ENCODE results near the gene CCDC106. TPM values are rescaled to one million over a fixed set of nuclear protein-coding genes. Genes with fewer than 3 reads are reported as not detected.

CCDC106 gene
- total and polyA plus RNA-seq, 2 of the 4 experiments (the other 2 are of a cell fraction): 2.3 to 13.6 TPM

DNA sequence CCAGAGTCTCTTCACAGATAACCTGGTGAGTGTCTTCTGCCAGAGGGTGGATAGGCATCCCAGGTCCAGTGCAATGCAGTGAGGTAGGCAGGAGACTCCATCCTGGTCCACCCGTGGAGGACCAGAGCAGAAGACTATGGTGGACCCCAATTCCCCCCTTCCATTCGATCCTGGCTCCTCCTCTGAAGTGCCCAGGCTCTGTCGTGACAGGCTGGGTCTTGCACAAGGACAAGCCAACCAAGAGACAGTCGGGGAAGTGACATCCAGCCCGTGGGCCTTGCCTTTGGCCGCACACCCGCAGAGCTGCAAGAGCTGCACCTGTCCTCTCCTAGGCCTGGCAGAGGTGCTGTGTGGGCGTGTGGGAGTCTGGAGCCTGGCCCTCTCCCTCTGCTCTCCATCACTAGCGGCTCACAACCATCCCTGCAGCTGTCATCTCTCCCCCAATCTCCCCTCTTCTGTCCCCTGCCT is 26.8 kb upstream of the CCDC106 start:
- Histone ChIP-seq H4K91ac (ENCODE audit: insufficient read depth, low read depth, low read length) (no peak overlapping the region), H2BK20ac (ENCODE audit: low read depth, low read length) (no peak overlapping the region), H2BK5ac (ENCODE audit: low read depth, low read length, poor library complexity, severe bottlenecking) (no peak overlapping the region), H2AK9ac (replicated peaks; ENCODE audit: low read depth, low read length, poor library complexity) (no peak overlapping the region), H2AFZ (replicated peaks; ENCODE audit: low read length, poor library complexity) (no peak overlapping the region), H3K9ac (ENCODE audit: low read depth, low read length) (no peak overlapping the region), H3K36me3 (ENCODE audit: control insufficient read depth, insufficient read depth, low read length) (peaks cover 26% of the 10 kb centered on the region), H3K9me3 (ENCODE audit: control insufficient read depth, insufficient read depth, low read length) (no peaks in the 10 kb centered on the region), H3K56ac (ENCODE audit: extremely low read depth, insufficient read depth, low read length) (no peak overlapping the region), H2AK5ac (ENCODE audit: low read depth, low read length) (no peak overlapping the region), H4K20me1 (ENCODE audit: insufficient read depth, low read length) (peaks cover 15% of the 10 kb centered on the region; the same call in 1 of the 2 replicates), H2BK15ac (ENCODE audit: low read depth, low read length) (no peak overlapping the region), H2BK120ac (ENCODE audit: low read depth, low read length) (no peak overlapping the region), H3K4me3 (ENCODE audit: insufficient read depth, low read depth, low read length) (no peak overlapping the region), H3K79me1 (ENCODE audit: low read depth in 1 of 2, low read length in 2 of 2) (peaks cover 15 to 48% of the 10 kb centered on the region in 2 experiments), H3K9me1 (ENCODE audit: insufficient read depth, low read length) (peaks cover 15% of the 10 kb centered on the region; the same call in 1 of the 2 replicates), H3K4me1 (ENCODE audit: control insufficient read depth, insufficient read depth, low read length) (peaks cover 13% of the 10 kb centered on the region), H3K27ac (ENCODE audit: insufficient read depth, low read length) (no peak overlapping the region), H3K23ac (ENCODE audit: low read depth, low read length) (no peak overlapping the region), H4K5ac (ENCODE audit: low read depth, low read length) (no peak overlapping the region), H3K4ac (ENCODE audit: low read depth, low read length) (no peak overlapping the region), H3K18ac (ENCODE audit: low read depth, low read length) (no peak overlapping the region), H3K4me2 (ENCODE audit: low read depth, low read length) (no peak overlapping the region), H4K8ac (ENCODE audit: low read depth in 2 of 2, low read length in 2 of 2) (no peak overlapping the region), H3K27me3 (ENCODE audit: control insufficient read depth, insufficient read depth, low read length) (no peaks in the 10 kb centered on the region), H3K14ac (replicated peaks; ENCODE audit: low read depth, low read length) (no peak overlapping the region)
- ChIA-PET CTCF (no interaction called here), POLR2A (ENCODE audit: unreplicated experiment) (no interaction called here)
- dilution Hi-C loops (cut with HindIII; ENCODE audit: low sequenced_read_pairs, unreplicated experiment): no loop called here
- no peak for TF ChIP-seq FOS (IDR thresholded peaks at IDR 0.05; ENCODE audit: low read depth, low read length)
- TF ChIP-seq, protein P1, sequence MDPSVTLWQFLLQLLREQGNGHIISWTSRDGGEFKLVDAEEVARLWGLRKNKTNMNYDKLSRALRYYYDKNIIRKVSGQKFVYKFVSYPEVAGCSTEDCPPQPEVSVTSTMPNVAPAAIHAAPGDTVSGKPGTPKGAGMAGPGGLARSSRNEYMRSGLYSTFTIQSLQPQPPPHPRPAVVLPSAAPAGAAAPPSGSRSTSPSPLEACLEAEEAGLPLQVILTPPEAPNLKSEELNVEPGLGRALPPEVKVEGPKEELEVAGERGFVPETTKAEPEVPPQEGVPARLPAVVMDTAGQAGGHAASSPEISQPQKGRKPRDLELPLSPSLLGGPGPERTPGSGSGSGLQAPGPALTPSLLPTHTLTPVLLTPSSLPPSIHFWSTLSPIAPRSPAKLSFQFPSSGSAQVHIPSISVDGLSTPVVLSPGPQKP (IDR thresholded peaks at IDR 0.05; ENCODE audit: borderline replicate concordance, low read depth, low read length): no peak
- TF ChIP-seq MAFK (IDR thresholded peaks at IDR 0.05; ENCODE audit: low read depth, low read length): no peak
- TF ChIP-seq MAZ (IDR thresholded peaks at IDR 0.05; ENCODE audit: borderline replicate concordance, low read depth, low read length): no peak
- TF ChIP-seq BHLHE40 (IDR thresholded peaks at IDR 0.05; ENCODE audit: low read depth, low read length): no peak
- TF ChIP-seq MXI1 (IDR thresholded peaks at IDR 0.05; ENCODE audit: borderline replicate concordance, low read depth, low read length): no peak
- TF ChIP-seq POLR2A (IDR thresholded peaks at IDR 0.05; ENCODE audit: low read depth, low read length): no peak
- no peak for TF ChIP-seq RFX5 (IDR thresholded peaks at IDR 0.05; ENCODE audit: low read depth, low read length)
- TF ChIP-seq CEBPB (IDR thresholded peaks at IDR 0.05; ENCODE audit: low read depth, low read length): no peak
- TF ChIP-seq, protein P2, sequence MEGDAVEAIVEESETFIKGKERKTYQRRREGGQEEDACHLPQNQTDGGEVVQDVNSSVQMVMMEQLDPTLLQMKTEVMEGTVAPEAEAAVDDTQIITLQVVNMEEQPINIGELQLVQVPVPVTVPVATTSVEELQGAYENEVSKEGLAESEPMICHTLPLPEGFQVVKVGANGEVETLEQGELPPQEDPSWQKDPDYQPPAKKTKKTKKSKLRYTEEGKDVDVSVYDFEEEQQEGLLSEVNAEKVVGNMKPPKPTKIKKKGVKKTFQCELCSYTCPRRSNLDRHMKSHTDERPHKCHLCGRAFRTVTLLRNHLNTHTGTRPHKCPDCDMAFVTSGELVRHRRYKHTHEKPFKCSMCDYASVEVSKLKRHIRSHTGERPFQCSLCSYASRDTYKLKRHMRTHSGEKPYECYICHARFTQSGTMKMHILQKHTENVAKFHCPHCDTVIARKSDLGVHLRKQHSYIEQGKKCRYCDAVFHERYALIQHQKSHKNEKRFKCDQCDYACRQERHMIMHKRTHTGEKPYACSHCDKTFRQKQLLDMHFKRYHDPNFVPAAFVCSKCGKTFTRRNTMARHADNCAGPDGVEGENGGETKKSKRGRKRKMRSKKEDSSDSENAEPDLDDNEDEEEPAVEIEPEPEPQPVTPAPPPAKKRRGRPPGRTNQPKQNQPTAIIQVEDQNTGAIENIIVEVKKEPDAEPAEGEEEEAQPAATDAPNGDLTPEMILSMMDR (conservative IDR thresholded peaks at IDR 0.05; ENCODE audit: low read depth, low read length): no peak
- TF ChIP-seq RAD21 (IDR thresholded peaks at IDR 0.05; ENCODE audit: low read length): no peak
- TF ChIP-seq, protein P3, sequence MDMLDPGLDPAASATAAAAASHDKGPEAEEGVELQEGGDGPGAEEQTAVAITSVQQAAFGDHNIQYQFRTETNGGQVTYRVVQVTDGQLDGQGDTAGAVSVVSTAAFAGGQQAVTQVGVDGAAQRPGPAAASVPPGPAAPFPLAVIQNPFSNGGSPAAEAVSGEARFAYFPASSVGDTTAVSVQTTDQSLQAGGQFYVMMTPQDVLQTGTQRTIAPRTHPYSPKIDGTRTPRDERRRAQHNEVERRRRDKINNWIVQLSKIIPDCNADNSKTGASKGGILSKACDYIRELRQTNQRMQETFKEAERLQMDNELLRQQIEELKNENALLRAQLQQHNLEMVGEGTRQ (IDR thresholded peaks at IDR 0.05; ENCODE audit: low read depth, low read length): no peak
- no peak for TF ChIP-seq CHD1 (IDR thresholded peaks at IDR 0.05; ENCODE audit: low read depth, low read length)
- TF ChIP-seq RCOR1 (IDR thresholded peaks at IDR 0.05; ENCODE audit: insufficient replicate concordance, low read length): no peak
- no peak for TF ChIP-seq NFE2L2 (IDR thresholded peaks at IDR 0.05; ENCODE audit: low read depth, low read length)
- TF ChIP-seq SMC3 (IDR thresholded peaks at IDR 0.05; ENCODE audit: low read depth, low read length): no peak
- ATAC-seq (ENCODE audit: low read depth) (no peak), DNase-seq (no peak)
- no TSS peak for BruUV-seq (replicated peaks)
- WGBS, 2 experiments (ENCODE audit: extremely low coverage in 2 of 2, insufficient read length in 1 of 2): 73% methylated on average over 2 of the region's 9 CpGs; no CpG with 5 or more reads in 1 of the 2 experiments
- in situ Hi-C loops (cut with MboI; ENCODE audit: low sequenced_read_pairs): no loop called here
- intact Hi-C loops (cut with micrococcal nuclease): no loop called here

All from IMR-90 (cell line).